GM12874 (cell line): ENCODE results near the gene PLD6.

Experiments
- CTCF ChIP-seq: IDR thresholded peaks from 2 replicates; pipeline ENCODE4 v1.5.1; 2011; ENCODE audit warnings: low read depth, mild to moderate bottlenecking, control low read depth, low read length, moderate library complexity; ENCODE audit not compliant: insufficient read depth

The PLD6 gene

GRCh38 chr17:17176341-17176740 is 29.8 kb downstream of the PLD6 start:
- TF ChIP-seq CTCF = no peak

- no peak for TF ChIP-seq CTCF
Observed at GRCh38 chr17:17175917-17176316, 30.2 kb downstream of the PLD6 start.

- TF ChIP-seq CTCF = no peak
Observed at GRCh38 chr17:17175340-17175739, 30.8 kb downstream of the PLD6 start.

GRCh38 chr17:17173921-17174320 is 32.2 kb downstream of the PLD6 start:
- no peak for TF ChIP-seq CTCF

GRCh38 chr17:17172990-17173389 is 33.1 kb downstream of the PLD6 start:
- no peak for TF ChIP-seq CTCF

GRCh38 chr17:17172001-17172939 is 33.9 kb downstream of the PLD6 start:
- no peak for TF ChIP-seq CTCF

- TF ChIP-seq CTCF = no peak
Observed at GRCh38 chr17:17171186-17171585, 34.9 kb downstream of the PLD6 start.
